Endothelial cell of umbilical vein (primary cell): ENCODE measurements around the gene CDKN2B-AS1. TPM values are rescaled to one million over a fixed set of nuclear protein-coding genes. Genes with fewer than 3 reads are reported as not detected.

Source experiments
- BruUV-seq: library from RNA; stranded (reverse); fragments of 400-500 nt; replicated peaks from 2 replicates; lab custom pipeline; 2021; lab: Mats Ljungman, UMichigan
- CTCF ChIA-PET: fragments of 300-600, 350-600 bp; sonication (Branson Sonifier 250); formaldehyde crosslinking; loops from one replicate; lab custom pipeline; 2021; ENCODE audit warnings: antibody characterized with exemption, inconsistent platforms; lab: Charles Lee
- POLR2A ChIA-PET: fragments of 300-600, 350-600 bp; sonication (Branson Sonifier 250); formaldehyde crosslinking; loops from one replicate; lab custom pipeline; 2021; ENCODE audit warnings: antibody characterized with exemption, inconsistent platforms; lab: Charles Lee
- DNase-seq: peaks from one replicate; pipeline ENCODE4 v3.0.0-alpha.2; 2011; ENCODE audit warnings: low read depth, low spot score
- FAIRE-seq: peaks from 2 replicates; lab custom pipeline; 2011; peaks lifted over from hg19 to GRCh38; lab: Jason Lieb, UNC
- H2AFZ ChIP-seq: 2 replicates; pipeline ENCODE4 v1.6.0; 2012; ENCODE audit warnings: low read depth, low read length, control low read depth, inconsistent platforms
- H3K27ac ChIP-seq: 2 replicates; pipeline ENCODE4 v1.5.1; 2011; ENCODE audit warnings: low read depth, mild to moderate bottlenecking, control low read depth, low read length, moderate library complexity; ENCODE audit not compliant: insufficient read depth
- H3K27me3 ChIP-seq, 2 experiments: 2 replicates each; pipeline versions ENCODE4 v1.6.0 to v1.6.1; 2011; ENCODE audit warnings: low read length in 2 of 2, mixed read lengths in 1 of 2; ENCODE audit not compliant: control insufficient read depth in 2 of 2, insufficient read depth in 2 of 2
- H3K36me3 ChIP-seq, 2 experiments: 2 replicates in 1 of 2; 3 replicates in 1 of 2; pipeline ENCODE4 v1.5.1; 2011; ENCODE audit warnings: low read length in 2 of 2, mild to moderate bottlenecking in 1 of 2, moderate library complexity in 1 of 2; ENCODE audit not compliant: control insufficient read depth in 2 of 2, insufficient read depth in 2 of 2; ENCODE audit errors: extremely low read depth in 1 of 2
- H3K4me1 ChIP-seq: 3 replicates; pipeline ENCODE4 v1.5.1; 2011; ENCODE audit warnings: mild to moderate bottlenecking, low read length; ENCODE audit not compliant: control insufficient read depth, insufficient read depth; ENCODE audit errors: extremely low read depth
- H3K4me2 ChIP-seq: 2 replicates; pipeline ENCODE4 v1.6.1; 2011; ENCODE audit warnings: low read length, control low read depth, mixed read lengths; ENCODE audit not compliant: insufficient read depth
- H3K4me3 ChIP-seq, 3 experiments: fragments of 200-600 bp in 1 of 3; sonication (generic), shearing (Covaris generic) in 1 of 3; replicated peaks in 1 of 3; 2 replicates each; pipeline ENCODE4 v1.5.1; 2011 to 2016; ENCODE audit warnings: control low read depth in 3 of 3, low read length in 3 of 3, mild to moderate bottlenecking in 2 of 3, inconsistent platforms in 1 of 3, low read depth in 1 of 3, moderate library complexity in 1 of 3; ENCODE audit not compliant: insufficient read depth in 1 of 3
- H3K79me2 ChIP-seq: 2 replicates; pipeline ENCODE4 v1.6.0; 2012; ENCODE audit warnings: low read length, inconsistent platforms; ENCODE audit not compliant: control insufficient read depth, insufficient read depth
- H3K9ac ChIP-seq: replicated peaks from 2 replicates; pipeline ENCODE3; 2011; ENCODE audit warnings: low read length, control low read depth; ENCODE audit not compliant: insufficient read depth; ENCODE audit errors: extremely low read depth
- H3K9me1 ChIP-seq: replicated peaks from 3 replicates; pipeline ENCODE4 v1.6.0; 2011; ENCODE audit warnings: mild to moderate bottlenecking, low read length; ENCODE audit not compliant: control insufficient read depth, insufficient read depth; ENCODE audit errors: extremely low read depth
- H3K9me3 ChIP-seq: replicated peaks from 2 replicates; pipeline ENCODE4 v1.5.1; 2012; ENCODE audit warnings: low read length, inconsistent platforms; ENCODE audit not compliant: control insufficient read depth, insufficient read depth
- H4K20me1 ChIP-seq: replicated peaks from 2 replicates; pipeline ENCODE3; 2011; ENCODE audit warnings: mild to moderate bottlenecking, low read length; ENCODE audit not compliant: control insufficient read depth, insufficient read depth; ENCODE audit errors: extremely low read depth
- EZH2 ChIP-seq: IDR thresholded peaks from 2 replicates; pipeline ENCODE4 v1.6.1; 2012; ENCODE audit warnings: borderline replicate concordance, low read depth, mild to moderate bottlenecking, moderate library complexity, low read length, inconsistent platforms; ENCODE audit not compliant: severe bottlenecking
- FOS ChIP-seq: IDR thresholded peaks from 2 replicates; pipeline ENCODE4 v1.6.1; 2011; ENCODE audit warnings: mild to moderate bottlenecking, low read length, moderate library complexity, borderline replicate concordance; ENCODE audit not compliant: insufficient read depth
- JUN ChIP-seq: IDR thresholded peaks from 2 replicates; pipeline ENCODE4 v1.6.1; 2011; ENCODE audit warnings: borderline replicate concordance, low read depth; ENCODE audit not compliant: insufficient read length, insufficient read depth
- POLR2A ChIP-seq: IDR thresholded peaks from 2 replicates; pipeline ENCODE4 v1.6.1; 2012; ENCODE audit warnings: low read depth, mild to moderate bottlenecking, control low read depth, low read length
- dilution Hi-C: fragments of 300-500 bp; cut with MboI; formaldehyde crosslinking; loops from one replicate; pipeline ENCODE4 v1.15.0; 2019; ENCODE audit warnings: low sequenced_read_pairs; ENCODE audit not compliant: extremely low pct_ligation_motif_present
- intact Hi-C: fragments of 100-400 bp; cut with micrococcal nuclease; formaldehyde crosslinking; loops from one replicate; pipeline ENCODE4 v1.10.0; 2022
- polyA plus RNA-seq, 4 experiments: library from polyadenylated mRNA; depleted of rRNA in 3 of 4; stranded (reverse) in 3 of 4; unstranded in 1 of 4; fragments of >200 nt; gene quantifications; 2 replicates each; pipeline versions ENCODE4 v1.2.1 to v1.2.3, GENCODE V29; 2011 to 2012; ENCODE audit warnings: missing spikeins in 1 of 4
- total RNA-seq: library from RNA; stranded (reverse); gene quantifications from 2 replicates; pipeline ENCODE4 v1.2.3, GENCODE V29; 2021
- TF ChIP-seq, protein P1 (sequence below), 2 donors: IDR thresholded peaks; 1 replicate in 1 of 2; 2 replicates in 1 of 2; pipeline ENCODE4 v1.5.1; 2011; ENCODE audit warnings: low read length in 2 of 2, mild to moderate bottlenecking in 2 of 2, moderate library complexity in 2 of 2, control low read depth in 1 of 2, inconsistent platforms in 1 of 2, low read depth in 1 of 2; ENCODE audit not compliant: insufficient read depth in 1 of 2; ENCODE audit errors: extremely low read depth in 1 of 2

Gene CDKN2B-AS1
- total and polyA plus RNA-seq, 2 donors (not counting 3 experiments of a cell fraction or from before 2014, with no cell fraction given) = 0.44 to 1.9 TPM

DNA sequence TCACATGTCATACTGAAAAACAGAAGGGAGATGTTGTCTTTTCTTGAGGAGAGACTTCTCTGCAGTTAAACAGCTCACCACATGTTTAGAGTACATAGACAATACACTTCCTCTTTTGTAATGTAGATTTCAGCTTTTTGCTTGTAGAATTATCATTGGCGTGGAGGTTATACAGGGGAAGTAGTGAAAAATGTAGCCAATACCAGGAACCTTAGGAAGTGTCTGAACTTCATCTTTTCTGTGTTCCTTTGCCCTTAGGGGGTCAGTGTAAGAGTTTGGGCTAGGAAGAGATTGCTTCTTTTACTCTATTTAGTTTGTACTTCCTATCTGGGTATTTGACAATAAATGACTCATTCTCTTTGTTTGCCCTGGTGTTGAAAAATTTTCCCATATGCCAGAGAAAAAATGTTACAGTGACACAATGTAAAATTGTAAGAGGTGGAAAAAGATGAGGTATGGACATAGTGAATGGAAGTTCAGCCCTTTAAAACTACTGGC, 35.6 kb downstream of the CDKN2B-AS1 start:
- Histone ChIP-seq H3K27ac (peak overlapping the region; percentile 44), H3K9me1 (no peaks in the 10 kb centered on the region), H3K4me3 (no peak overlapping the region), H3K4me2 (peak overlapping the region; percentile 75), H2AFZ (peak overlapping the region; percentile 74), H3K79me2 (no peaks in the 10 kb centered on the region), H3K9ac (no peak overlapping the region), H3K9me3 (no peaks in the 10 kb centered on the region), H3K27me3 (no peaks in the 10 kb centered on the region), H3K36me3 (no peaks in the 10 kb centered on the region), H4K20me1 (no peaks in the 10 kb centered on the region), H3K4me1 (peaks cover 12% of the 10 kb centered on the region)
- ChIA-PET POLR2A (no interaction called here), CTCF (interaction anchor here (0.6 to 4.0 kb wide), 15 partner anchors 9 to 794 kb away, joined by 3 to 20 read pairs (median 7); partner anchors contain the start of genes CDKN2A, CDKN2B and CDKN2B-AS1)
- BruUV-seq = TSS peak; percentile 25
- TF ChIP-seq JUN = peak; percentile 78
- no peak for TF ChIP-seq EZH2
- TF ChIP-seq, protein P1, sequence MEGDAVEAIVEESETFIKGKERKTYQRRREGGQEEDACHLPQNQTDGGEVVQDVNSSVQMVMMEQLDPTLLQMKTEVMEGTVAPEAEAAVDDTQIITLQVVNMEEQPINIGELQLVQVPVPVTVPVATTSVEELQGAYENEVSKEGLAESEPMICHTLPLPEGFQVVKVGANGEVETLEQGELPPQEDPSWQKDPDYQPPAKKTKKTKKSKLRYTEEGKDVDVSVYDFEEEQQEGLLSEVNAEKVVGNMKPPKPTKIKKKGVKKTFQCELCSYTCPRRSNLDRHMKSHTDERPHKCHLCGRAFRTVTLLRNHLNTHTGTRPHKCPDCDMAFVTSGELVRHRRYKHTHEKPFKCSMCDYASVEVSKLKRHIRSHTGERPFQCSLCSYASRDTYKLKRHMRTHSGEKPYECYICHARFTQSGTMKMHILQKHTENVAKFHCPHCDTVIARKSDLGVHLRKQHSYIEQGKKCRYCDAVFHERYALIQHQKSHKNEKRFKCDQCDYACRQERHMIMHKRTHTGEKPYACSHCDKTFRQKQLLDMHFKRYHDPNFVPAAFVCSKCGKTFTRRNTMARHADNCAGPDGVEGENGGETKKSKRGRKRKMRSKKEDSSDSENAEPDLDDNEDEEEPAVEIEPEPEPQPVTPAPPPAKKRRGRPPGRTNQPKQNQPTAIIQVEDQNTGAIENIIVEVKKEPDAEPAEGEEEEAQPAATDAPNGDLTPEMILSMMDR (IDR thresholded peaks at IDR 0.05; ENCODE audit: extremely low read depth in 1 of 2, insufficient read depth in 1 of 2, low read depth in 1 of 2, low read length in 2 of 2) = no peak
- no peak for TF ChIP-seq POLR2A
- peak; percentile 78 for TF ChIP-seq FOS
- peak; percentile 83 for DNase-seq
- intact Hi-C loops (no loop called here), dilution Hi-C loops (no loop called here)
- peak; percentile 86 for FAIRE-seq
